Measurements from ENCODE around the gene PLBD2. TPM values are rescaled to one million over a fixed set of nuclear protein-coding genes. Genes with fewer than 3 reads are reported as not detected.

Gene PLBD2
- total and polyA plus RNA-seq, 10 of the 15 experiments (the other 5 are each of a cell fraction or from before 2014, with no cell fraction given), result 1.4 to 16.6 (median 5.9) TPM

DNA sequence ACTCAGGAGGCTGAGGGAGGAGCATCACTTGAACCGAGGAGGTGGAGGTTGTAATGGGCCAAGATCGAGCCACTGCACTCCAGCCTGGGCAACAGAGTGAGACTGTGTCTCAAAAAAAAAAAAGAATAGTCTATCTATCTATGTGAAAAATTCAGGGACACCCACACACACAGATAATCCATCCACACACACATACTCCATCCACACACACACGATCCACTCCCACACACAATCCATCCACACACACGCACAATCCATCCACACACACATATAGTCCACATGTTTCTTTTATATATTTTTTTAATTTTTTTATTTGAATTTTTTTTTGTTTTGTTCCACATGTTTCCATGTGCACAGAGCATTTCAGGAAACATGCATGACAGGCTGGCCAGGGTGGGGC, 42.0 kb downstream of the PLBD2 start (continued):
- TF ChIP-seq, protein P1, sequence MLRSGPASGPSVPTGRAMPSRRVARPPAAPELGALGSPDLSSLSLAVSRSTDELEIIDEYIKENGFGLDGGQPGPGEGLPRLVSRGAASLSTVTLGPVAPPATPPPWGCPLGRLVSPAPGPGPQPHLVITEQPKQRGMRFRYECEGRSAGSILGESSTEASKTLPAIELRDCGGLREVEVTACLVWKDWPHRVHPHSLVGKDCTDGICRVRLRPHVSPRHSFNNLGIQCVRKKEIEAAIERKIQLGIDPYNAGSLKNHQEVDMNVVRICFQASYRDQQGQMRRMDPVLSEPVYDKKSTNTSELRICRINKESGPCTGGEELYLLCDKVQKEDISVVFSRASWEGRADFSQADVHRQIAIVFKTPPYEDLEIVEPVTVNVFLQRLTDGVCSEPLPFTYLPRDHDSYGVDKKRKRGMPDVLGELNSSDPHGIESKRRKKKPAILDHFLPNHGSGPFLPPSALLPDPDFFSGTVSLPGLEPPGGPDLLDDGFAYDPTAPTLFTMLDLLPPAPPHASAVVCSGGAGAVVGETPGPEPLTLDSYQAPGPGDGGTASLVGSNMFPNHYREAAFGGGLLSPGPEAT (IDR thresholded peaks at IDR 0.05; ENCODE audit: low read depth), result no peak
- no peak for TF ChIP-seq YBX1 (IDR thresholded peaks at IDR 0.05)
- TF ChIP-seq POLR2A (IDR thresholded peaks at IDR 0.05; ENCODE audit: low read depth, low read length), result no peak
- no peak for TF ChIP-seq NFYB (IDR thresholded peaks at IDR 0.05; ENCODE audit: insufficient read depth, low read depth, low read length)
- TF ChIP-seq IKZF2 (IDR thresholded peaks at IDR 0.05), result no peak
- no peak for TF ChIP-seq SMARCA5 (IDR thresholded peaks at IDR 0.05)
- TF ChIP-seq, protein P2, sequence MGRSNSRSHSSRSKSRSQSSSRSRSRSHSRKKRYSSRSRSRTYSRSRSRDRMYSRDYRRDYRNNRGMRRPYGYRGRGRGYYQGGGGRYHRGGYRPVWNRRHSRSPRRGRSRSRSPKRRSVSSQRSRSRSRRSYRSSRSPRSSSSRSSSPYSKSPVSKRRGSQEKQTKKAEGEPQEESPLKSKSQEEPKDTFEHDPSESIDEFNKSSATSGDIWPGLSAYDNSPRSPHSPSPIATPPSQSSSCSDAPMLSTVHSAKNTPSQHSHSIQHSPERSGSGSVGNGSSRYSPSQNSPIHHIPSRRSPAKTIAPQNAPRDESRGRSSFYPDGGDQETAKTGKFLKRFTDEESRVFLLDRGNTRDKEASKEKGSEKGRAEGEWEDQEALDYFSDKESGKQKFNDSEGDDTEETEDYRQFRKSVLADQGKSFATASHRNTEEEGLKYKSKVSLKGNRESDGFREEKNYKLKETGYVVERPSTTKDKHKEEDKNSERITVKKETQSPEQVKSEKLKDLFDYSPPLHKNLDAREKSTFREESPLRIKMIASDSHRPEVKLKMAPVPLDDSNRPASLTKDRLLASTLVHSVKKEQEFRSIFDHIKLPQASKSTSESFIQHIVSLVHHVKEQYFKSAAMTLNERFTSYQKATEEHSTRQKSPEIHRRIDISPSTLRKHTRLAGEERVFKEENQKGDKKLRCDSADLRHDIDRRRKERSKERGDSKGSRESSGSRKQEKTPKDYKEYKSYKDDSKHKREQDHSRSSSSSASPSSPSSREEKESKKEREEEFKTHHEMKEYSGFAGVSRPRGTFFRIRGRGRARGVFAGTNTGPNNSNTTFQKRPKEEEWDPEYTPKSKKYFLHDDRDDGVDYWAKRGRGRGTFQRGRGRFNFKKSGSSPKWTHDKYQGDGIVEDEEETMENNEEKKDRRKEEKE (IDR thresholded peaks at IDR 0.05), result no peak
- no peak for TF ChIP-seq ZBED1 (IDR thresholded peaks at IDR 0.05; ENCODE audit: borderline replicate concordance)

All from GM12878 (cell line).